GM21786 (cell line): ENCODE measurements around the gene BSCL2.
A peak's percentile ranks its signal among the peaks of the same experiment; 100 is the strongest.
"Not testable (repeated sequence)": the region's sequence is repeated elsewhere in the genome, so short reads cannot be mapped to it uniquely, and the experiment has no call there.

ENCODE experiments used
- ATAC-seq: cut with Tn5 transposase; IDR thresholded peaks from one replicate; pipeline ENCODE4 v1.9.1; 2021; ENCODE audit not compliant: unreplicated experiment

BSCL2 gene

GRCh38 chr11:62707277-62707861 is at the start of gene BSCL2, which contains the start of gene GNG3:
Gene BSCL2, minus strand, starts transcription at chr11:62707424. Its CDS starts 229 bp downstream, at chr11:62707195.
Gene GNG3, plus strand, starts transcription at chr11:62707676. Its CDS starts 620 bp downstream, at chr11:62708296.
- ATAC-seq = no peak

GRCh38 chr11:62755086-62755615 is 47.9 kb upstream of the BSCL2 start:
- no peak for ATAC-seq

GRCh38 chr11:62753736-62754603 is 46.7 kb upstream of the BSCL2 start, which contains the start of gene ZBTB3:
Gene ZBTB3, minus strand, starts transcription at chr11:62754160. Its CDS starts 496 bp downstream, at chr11:62753664.
- ATAC-seq = peak; percentile 97

- no peak for ATAC-seq
These were observed 45.9 kb upstream of the BSCL2 start for GRCh38 chr11:62752994-62753735.

GRCh38 chr11:62752177-62752785 is 45.1 kb upstream of the BSCL2 start:
- ATAC-seq = no peak

GRCh38 chr11:62749931-62750330 is 42.7 kb upstream of the BSCL2 start:
- not testable (repeated sequence) for ATAC-seq

GRCh38 chr11:62747475-62748160 is 40.4 kb upstream of the BSCL2 start:
- no peak for ATAC-seq

GRCh38 chr11:62737196-62737595 is 30.0 kb upstream of the BSCL2 start:
- no peak for ATAC-seq

GRCh38 chr11:62732830-62733229 is 25.6 kb upstream of the BSCL2 start:
- no peak for ATAC-seq

GRCh38 chr11:62730076-62730475 is 22.9 kb upstream of the BSCL2 start:
- not testable (repeated sequence) for ATAC-seq

- ATAC-seq = peak; percentile 23
These were observed 21.2 kb upstream of the BSCL2 start, which contains the start of gene TTC9C for GRCh38 chr11:62728171-62728988. Gene TTC9C, plus strand, starts transcription at chr11:62728486. Its CDS starts 363 bp downstream, at chr11:62728849.

GRCh38 chr11:62727872-62728170 is 20.6 kb upstream of the BSCL2 start:
- ATAC-seq = peak; percentile 49

GRCh38 chr11:62727165-62727871 is 20.1 kb upstream of the BSCL2 start, which contains the start of gene HNRNPUL2:
Gene HNRNPUL2, minus strand, starts transcription at chr11:62727457. Its CDS starts 301 bp downstream, at chr11:62727156.
- peak; percentile 60 for ATAC-seq

GRCh38 chr11:62726915-62727164 is 19.6 kb upstream of the BSCL2 start:
- ATAC-seq = no peak

- no peak for ATAC-seq
These were observed 19.1 kb upstream of the BSCL2 start for GRCh38 chr11:62726156-62726914.

- ATAC-seq = no peak
These were observed 18.4 kb upstream of the BSCL2 start for GRCh38 chr11:62725646-62726045.

- ATAC-seq = no peak
These were observed 16.9 kb upstream of the BSCL2 start for GRCh38 chr11:62724171-62724570.

- ATAC-seq = no peak
These were observed 14.8 kb upstream of the BSCL2 start for GRCh38 chr11:62721994-62722393.
